Measurements from ENCODE around the gene FGF5. TPM values are rescaled to one million over a fixed set of nuclear protein-coding genes. Genes with fewer than 3 reads are reported as not detected.

FGF5 gene
- total and polyA plus RNA-seq, 2 of the 13 experiments (the other 11 are each of a cell fraction or from before 2014, with no cell fraction given): not detected

GRCh38 chr4:80321341-80321740, 54.9 kb downstream of the FGF5 start:
- Histone ChIP-seq H3K9me3 (ENCODE audit: low read length) (no peaks in the 10 kb centered on the region), H3K9ac (ENCODE audit: insufficient read depth, low read depth, low read length) (no peak overlapping the region), H3K27me3 (ENCODE audit: control insufficient read depth in 1 of 2, insufficient read depth in 2 of 2, low read length in 2 of 2) (no peaks in the 10 kb centered on the region), H3K4me3 (replicated peaks in 1 of 3; ENCODE audit: insufficient read depth in 1 of 3, low read depth in 2 of 3, low read length in 3 of 3) (no peak overlapping the region), H3K4me2 (ENCODE audit: low read depth, low read length) (no peak overlapping the region), H3K79me2 (ENCODE audit: insufficient read depth, low read length) (no peaks in the 10 kb centered on the region), H3K36me3 (replicated peaks in 1 of 2; ENCODE audit: control insufficient read depth in 1 of 2, insufficient read depth in 2 of 2, low read length in 2 of 2) (no peaks in the 10 kb centered on the region), H4K20me1 (ENCODE audit: insufficient read depth, low read length) (no peaks in the 10 kb centered on the region), H3K27ac (ENCODE audit: extremely low read length, insufficient read depth, low read length) (no peak overlapping the region), H2AFZ (ENCODE audit: low read length) (no peak overlapping the region), H3K4me1 (ENCODE audit: insufficient read depth, low read length) (no peaks in the 10 kb centered on the region)
- TF ChIP-seq ZHX1 (CRISPR knock-in tag; IDR thresholded peaks at IDR 0.05; ENCODE audit: low read depth): no peak
- WGBS (ENCODE audit: low lambda C conversion rate): 18% methylated on average over 8 of the region's 8 CpGs
- no TSS peak for BruUV-seq (replicated peaks)
- no peak for DNase-seq (ENCODE audit: low spot score)
- intact Hi-C loops (cut with micrococcal nuclease; ENCODE audit: unreplicated experiment) (no loop called here), in situ Hi-C loops (cut with HindIII; ENCODE audit: extremely low pct_ligation_motif_present, low pct_unique_long_range_greater_than_20kb) (no loop called here)
- no peak for ATAC-seq
- ChIA-PET POLR2A (no interaction called here), CTCF (ENCODE audit: low intra/inter-chr PET ratio, low total read pairs) (no interaction called here)
- no peak for FAIRE-seq

GRCh38 chr4:80321776-80322175, 55.3 kb downstream of the FGF5 start:
- TF ChIP-seq ZBTB2 (CRISPR knock-in tag; IDR thresholded peaks at IDR 0.05; ENCODE audit: low read depth) (no peak), KDM1A (CRISPR knock-in tag; IDR thresholded peaks at IDR 0.05) (no peak), ARNT (IDR thresholded peaks at IDR 0.05) (no peak), ZNF496 (CRISPR knock-in tag; IDR thresholded peaks at IDR 0.05; ENCODE audit: insufficient replicate concordance) (no peak), ZNF264 (CRISPR knock-in tag; IDR thresholded peaks at IDR 0.05) (no peak)
- H3K4me1 ChIP-seq (ENCODE audit: insufficient read depth, low read length): no peaks in the 10 kb centered on the region
- no peak overlapping the region for H3K4me2 ChIP-seq (ENCODE audit: low read depth, low read length)
- H3K79me2 ChIP-seq (ENCODE audit: insufficient read depth, low read length): no peaks in the 10 kb centered on the region
- intact Hi-C loops (cut with micrococcal nuclease; ENCODE audit: unreplicated experiment) (no loop called here), in situ Hi-C loops (cut with HindIII; ENCODE audit: extremely low pct_ligation_motif_present, low pct_unique_long_range_greater_than_20kb) (no loop called here)
- no peak for FAIRE-seq
- BruUV-seq (replicated peaks): no TSS peak
- POLR2A ChIA-PET: no interaction called here
- no peak for DNase-seq (ENCODE audit: low spot score)
- 0% methylated on average over 4 of the region's 4 CpGs for WGBS (ENCODE audit: low lambda C conversion rate)
- H4K20me1 ChIP-seq (ENCODE audit: insufficient read depth, low read length): no peaks in the 10 kb centered on the region
- H3K9ac ChIP-seq (ENCODE audit: insufficient read depth, low read depth, low read length): no peak overlapping the region
- H3K27ac ChIP-seq (ENCODE audit: extremely low read length, insufficient read depth, low read length): no peak overlapping the region
- H3K9me3 ChIP-seq (ENCODE audit: low read length): no peaks in the 10 kb centered on the region
- H3K27me3 ChIP-seq (ENCODE audit: control insufficient read depth in 1 of 2, insufficient read depth in 2 of 2, low read length in 2 of 2): no peaks in the 10 kb centered on the region
- CTCF ChIA-PET (ENCODE audit: low intra/inter-chr PET ratio, low total read pairs): no interaction called here
- no peaks in the 10 kb centered on the region for H3K36me3 ChIP-seq (replicated peaks in 1 of 2; ENCODE audit: control insufficient read depth in 1 of 2, insufficient read depth in 2 of 2, low read length in 2 of 2)
- H3K4me3 ChIP-seq (replicated peaks in 1 of 3; ENCODE audit: insufficient read depth in 1 of 3, low read depth in 2 of 3, low read length in 3 of 3): no peak overlapping the region
- no peak overlapping the region for H2AFZ ChIP-seq (ENCODE audit: low read length)
- no peak; the same call in 2 of the 3 replicates for ATAC-seq
